ENCODE data around the gene TASOR2.

The TASOR2 gene

GRCh38 chr10:5645375-5645774 lies 39.3 kb upstream of the TASOR2 start:
- DNase-seq (ENCODE audit: insufficient read length, low spot score) (no peak), FAIRE-seq (peak; percentile 87)
- TF ChIP-seq PAX5 (IDR thresholded peaks at IDR 0.05; ENCODE audit: insufficient read depth, low read length, severe bottlenecking) (no peak), TAF1 (IDR thresholded peaks at IDR 0.05; ENCODE audit: low read depth, low read length) (no peak), SPI1 (IDR thresholded peaks at IDR 0.05; ENCODE audit: low read depth, low read length) (no peak), POLR2A (IDR thresholded peaks at IDR 0.05; ENCODE audit: low read depth, low read length) (no peak)

- TF ChIP-seq POLR2AphosphoS5 (IDR thresholded peaks at IDR 0.05; ENCODE audit: low read depth, low read length) (no peak), SPI1 (IDR thresholded peaks at IDR 0.05; ENCODE audit: low read depth, low read length) (no peak), TAF1 (IDR thresholded peaks at IDR 0.05; ENCODE audit: low read depth, low read length) (no peak), POLR2A (IDR thresholded peaks at IDR 0.05; ENCODE audit: low read depth, low read length) (no peak), PAX5 (IDR thresholded peaks at IDR 0.05; ENCODE audit: insufficient read depth, low read length, severe bottlenecking) (no peak), POU2F2 (IDR thresholded peaks at IDR 0.05; ENCODE audit: low read depth, low read length) (no peak)
- FAIRE-seq (no peak), DNase-seq (ENCODE audit: insufficient read length, low spot score) (no peak)
Measured at GRCh38 chr10:5645944-5646617, 38.6 kb upstream of the TASOR2 start.

GRCh38 chr10:5647507-5648240 lies 37.0 kb upstream of the TASOR2 start:
- DNase-seq (ENCODE audit: insufficient read length, low spot score) (no peak), FAIRE-seq (no peak)
- no peak for TF ChIP-seq POLR2A (IDR thresholded peaks at IDR 0.05; ENCODE audit: low read depth, low read length)
- no peak for TF ChIP-seq POU2F2 (IDR thresholded peaks at IDR 0.05; ENCODE audit: low read depth, low read length)
- no peak for TF ChIP-seq POLR2AphosphoS5 (IDR thresholded peaks at IDR 0.05; ENCODE audit: low read depth, low read length)
- no peak for TF ChIP-seq TAF1 (IDR thresholded peaks at IDR 0.05; ENCODE audit: low read depth, low read length)
- TF ChIP-seq SPI1 (IDR thresholded peaks at IDR 0.05; ENCODE audit: low read depth, low read length), result no peak

GRCh38 chr10:5648494-5649457 lies 35.9 kb upstream of the TASOR2 start:
- FAIRE-seq, result no peak
- TF ChIP-seq POLR2AphosphoS5 (IDR thresholded peaks at IDR 0.05; ENCODE audit: low read depth, low read length) (no peak), PAX5 (IDR thresholded peaks at IDR 0.05; ENCODE audit: insufficient read depth, low read length, severe bottlenecking) (no peak), POU2F2 (IDR thresholded peaks at IDR 0.05; ENCODE audit: low read depth, low read length) (no peak), SPI1 (IDR thresholded peaks at IDR 0.05; ENCODE audit: low read depth, low read length) (no peak), TAF1 (IDR thresholded peaks at IDR 0.05; ENCODE audit: low read depth, low read length) (no peak), POLR2A (IDR thresholded peaks at IDR 0.05; ENCODE audit: low read depth, low read length) (no peak)
- DNase-seq (ENCODE audit: insufficient read length, low spot score), result no peak

- TF ChIP-seq TAF1 (IDR thresholded peaks at IDR 0.05; ENCODE audit: low read depth, low read length), result no peak
- no peak for TF ChIP-seq POU2F2 (IDR thresholded peaks at IDR 0.05; ENCODE audit: low read depth, low read length)
- no peak for TF ChIP-seq POLR2A (IDR thresholded peaks at IDR 0.05; ENCODE audit: low read depth, low read length)
- DNase-seq (ENCODE audit: insufficient read length, low spot score) (no peak), FAIRE-seq (no peak)
Measured at GRCh38 chr10:5649746-5650145, 34.9 kb upstream of the TASOR2 start.

GRCh38 chr10:5650664-5651387 lies 33.8 kb upstream of the TASOR2 start:
- TF ChIP-seq PAX5 (IDR thresholded peaks at IDR 0.05; ENCODE audit: insufficient read depth, low read length, severe bottlenecking), result no peak
- TF ChIP-seq POLR2A (IDR thresholded peaks at IDR 0.05; ENCODE audit: low read depth, low read length), result no peak
- no peak for TF ChIP-seq POU2F2 (IDR thresholded peaks at IDR 0.05; ENCODE audit: low read depth, low read length)
- TF ChIP-seq POLR2AphosphoS5 (IDR thresholded peaks at IDR 0.05; ENCODE audit: low read depth, low read length), result no peak
- TF ChIP-seq TAF1 (IDR thresholded peaks at IDR 0.05; ENCODE audit: low read depth, low read length), result no peak
- TF ChIP-seq SPI1 (IDR thresholded peaks at IDR 0.05; ENCODE audit: low read depth, low read length), result no peak
- FAIRE-seq (no peak), DNase-seq (ENCODE audit: insufficient read length, low spot score) (no peak)

- DNase-seq (ENCODE audit: insufficient read length, low spot score) (no peak), FAIRE-seq (no peak)
- TF ChIP-seq SPI1 (IDR thresholded peaks at IDR 0.05; ENCODE audit: low read depth, low read length) (no peak), PAX5 (IDR thresholded peaks at IDR 0.05; ENCODE audit: insufficient read depth, low read length, severe bottlenecking) (no peak), POU2F2 (IDR thresholded peaks at IDR 0.05; ENCODE audit: low read depth, low read length) (no peak), TAF1 (IDR thresholded peaks at IDR 0.05; ENCODE audit: low read depth, low read length) (no peak), POLR2AphosphoS5 (IDR thresholded peaks at IDR 0.05; ENCODE audit: low read depth, low read length) (no peak), POLR2A (IDR thresholded peaks at IDR 0.05; ENCODE audit: low read depth, low read length) (no peak)
Measured at GRCh38 chr10:5651388-5651764, 33.3 kb upstream of the TASOR2 start.

GRCh38 chr10:5652746-5653145 lies 31.9 kb upstream of the TASOR2 start:
- no peak for DNase-seq (ENCODE audit: insufficient read length, low spot score)
- no peak for TF ChIP-seq POLR2AphosphoS5 (IDR thresholded peaks at IDR 0.05; ENCODE audit: low read depth, low read length)
- no peak for TF ChIP-seq POLR2A (IDR thresholded peaks at IDR 0.05; ENCODE audit: low read depth, low read length)
- no peak for TF ChIP-seq TAF1 (IDR thresholded peaks at IDR 0.05; ENCODE audit: low read depth, low read length)
- no peak for TF ChIP-seq PAX5 (IDR thresholded peaks at IDR 0.05; ENCODE audit: insufficient read depth, low read length, severe bottlenecking)
- TF ChIP-seq SPI1 (IDR thresholded peaks at IDR 0.05; ENCODE audit: low read depth, low read length), result no peak
- TF ChIP-seq POU2F2 (IDR thresholded peaks at IDR 0.05; ENCODE audit: low read depth, low read length), result no peak
- FAIRE-seq, result no peak
